IPS-NIHi7 (cell line): ENCODE data around the gene CAND2.

Experiments used
- DNase-seq: peaks from one replicate; pipeline ENCODE4 v3.0.0; 2012; ENCODE audit warnings: mixed read lengths; ENCODE audit errors: extremely low spot score

The CAND2 gene

GRCh38 chr3:12796171-12797123 is at the start of gene CAND2:
Gene CAND2 (plus strand): TSS chr3:12796680. CDS start chr3:12796721, 41 bp downstream.
- peak; percentile 52 for DNase-seq

GRCh38 chr3:12748477-12748876 is 48.0 kb upstream of the CAND2 start:
- DNase-seq = no peak

- no peak for DNase-seq
Observed at GRCh38 chr3:12750223-12750622, 46.3 kb upstream of the CAND2 start.

GRCh38 chr3:12750658-12751071 is 45.8 kb upstream of the CAND2 start:
- no peak for DNase-seq

GRCh38 chr3:12751571-12751970 is 44.9 kb upstream of the CAND2 start:
- DNase-seq = no peak

- DNase-seq = no peak
Observed at GRCh38 chr3:12752102-12752501, 44.4 kb upstream of the CAND2 start.

GRCh38 chr3:12752809-12753208 is 43.7 kb upstream of the CAND2 start:
- DNase-seq = no peak

GRCh38 chr3:12753275-12754028 is 43.0 kb upstream of the CAND2 start:
- DNase-seq = no peak

- DNase-seq = no peak
Observed at GRCh38 chr3:12754313-12754712, 42.2 kb upstream of the CAND2 start.

GRCh38 chr3:12755754-12756153 is 40.7 kb upstream of the CAND2 start:
- no peak for DNase-seq

- DNase-seq = no peak
Observed at GRCh38 chr3:12756175-12756574, 40.3 kb upstream of the CAND2 start.

- DNase-seq = no peak
Observed at GRCh38 chr3:12756635-12757034, 39.8 kb upstream of the CAND2 start.

- no peak for DNase-seq
Observed at GRCh38 chr3:12758025-12758781, 38.3 kb upstream of the CAND2 start.

- DNase-seq = peak; percentile 66
Observed at GRCh38 chr3:12759097-12759679, 37.3 kb upstream of the CAND2 start, which contains the start of gene TMEM40. Gene TMEM40 (minus strand): TSS chr3:12759259. CDS start chr3:12749832, 9,427 bp downstream.

- no peak for DNase-seq
Observed at GRCh38 chr3:12759693-12760565, 36.6 kb upstream of the CAND2 start.

- no peak for DNase-seq
Observed at GRCh38 chr3:12764171-12764776, 32.2 kb upstream of the CAND2 start.

GRCh38 chr3:12766541-12766940 is 29.9 kb upstream of the CAND2 start:
- no peak for DNase-seq

GRCh38 chr3:12768579-12769527 is 27.6 kb upstream of the CAND2 start:
- DNase-seq = no peak

- DNase-seq = no peak
Observed at GRCh38 chr3:12769761-12770160, 26.7 kb upstream of the CAND2 start.
